Stimulated activated CD8-positive, alpha-beta memory T cell treated with anti-CD3 and anti-CD28 coated beads, Interleukin-7, amount 100 ng/mL, for 24 hours (primary cell): ENCODE results near the gene SLC35A4.
"Not testable (repeated sequence)": the region's sequence is repeated elsewhere in the genome, so short reads cannot be mapped to it uniquely, and the experiment has no call there.

Experiments used
- DNase-seq: peaks from one replicate; pipeline ENCODE4 v3.0.0-alpha.2; 2020; ENCODE audit warnings: low read depth

The SLC35A4 gene

DNA sequence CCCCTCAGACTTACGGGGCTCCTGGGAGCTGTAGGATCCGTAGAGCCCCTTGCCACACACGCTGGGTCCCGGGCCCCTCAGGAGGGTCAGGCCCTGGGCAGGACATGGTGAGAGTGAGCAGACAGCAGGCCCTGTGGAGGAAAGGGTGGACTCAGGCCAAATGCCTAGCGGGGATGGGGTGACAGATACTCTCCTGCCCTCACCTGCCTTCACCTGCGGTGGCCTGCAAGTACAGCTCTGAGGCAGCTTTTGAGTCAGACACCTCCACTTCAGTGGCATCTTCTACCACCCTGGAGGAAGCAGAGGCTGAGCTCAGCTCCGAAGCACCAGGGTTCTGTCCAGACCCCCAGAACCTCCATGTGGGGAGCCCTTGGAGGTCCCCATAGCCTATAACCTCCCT lies 26.2 kb downstream of the SLC35A4 start:
- DNase-seq = no peak

DNA sequence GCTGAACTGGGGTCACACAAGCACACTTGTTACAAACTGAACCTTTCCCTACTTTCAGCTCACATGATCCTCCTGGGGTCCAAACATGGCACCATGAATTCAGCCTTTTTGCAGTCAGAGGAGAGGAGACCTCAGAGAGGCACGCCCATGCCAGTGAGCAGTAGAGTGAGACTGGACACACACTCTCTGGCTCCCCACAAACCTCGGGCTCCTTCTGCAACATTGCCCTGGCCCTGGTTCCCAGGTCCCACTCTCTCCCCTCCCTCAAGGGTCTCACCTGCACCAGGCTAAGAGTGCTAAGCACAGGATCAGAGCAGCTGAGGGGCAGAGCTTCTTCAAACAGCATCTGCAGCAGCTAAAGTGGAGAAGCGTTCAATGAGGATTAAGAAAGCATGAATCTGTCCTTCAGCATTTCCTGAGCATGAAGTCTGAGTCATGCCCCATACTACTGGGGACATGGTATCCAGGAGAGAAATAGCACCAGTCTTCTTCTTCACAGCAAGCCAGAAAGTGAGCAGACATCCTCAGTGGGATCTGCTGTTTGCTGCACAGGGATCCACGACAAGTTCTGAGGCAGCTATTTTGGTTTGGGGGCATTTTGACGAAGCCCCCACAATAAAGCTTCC lies 27.2 kb downstream of the SLC35A4 start:
- DNase-seq = no peak

DNA sequence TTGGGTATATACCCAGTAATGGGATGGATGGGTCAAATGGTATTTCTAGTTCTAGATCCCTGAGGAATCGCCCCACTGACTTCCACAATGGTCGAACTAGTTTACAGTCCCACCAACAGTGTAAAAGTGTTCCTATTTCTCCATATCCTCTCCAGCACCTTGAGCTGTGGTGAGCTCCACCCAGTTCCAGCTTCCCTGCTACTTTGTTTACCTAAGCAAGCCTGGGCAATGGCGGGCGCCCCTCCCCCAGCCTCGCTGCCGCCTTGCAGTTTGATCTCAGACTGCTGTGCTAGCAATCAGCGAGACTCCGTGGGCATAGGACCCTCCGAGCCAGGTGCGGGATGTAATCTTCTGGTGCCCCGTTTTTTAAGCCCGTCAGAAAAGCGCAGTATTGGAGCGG lies 28.4 kb downstream of the SLC35A4 start:
- DNase-seq = not testable (repeated sequence)

DNA sequence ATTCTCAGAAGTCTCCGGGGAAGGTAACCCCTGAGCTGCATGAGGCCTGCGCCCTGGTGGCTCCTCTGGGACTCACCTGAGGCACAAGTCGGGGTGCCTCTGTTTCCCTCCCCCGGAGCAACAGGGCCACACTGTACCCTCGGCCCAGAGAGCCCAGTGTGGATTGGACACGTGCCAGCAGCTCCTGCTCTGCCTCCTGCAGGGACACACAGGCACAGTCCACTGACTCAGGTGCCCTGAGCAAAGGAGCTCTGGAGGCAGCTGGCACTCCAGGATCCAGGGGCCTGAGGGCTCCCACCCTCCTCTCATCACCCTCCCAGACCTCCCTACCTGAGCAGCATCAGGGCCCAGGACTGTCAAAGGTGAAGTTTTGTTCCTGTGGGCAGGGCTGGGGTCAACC lies 29.5 kb downstream of the SLC35A4 start:
- no peak for DNase-seq

DNA sequence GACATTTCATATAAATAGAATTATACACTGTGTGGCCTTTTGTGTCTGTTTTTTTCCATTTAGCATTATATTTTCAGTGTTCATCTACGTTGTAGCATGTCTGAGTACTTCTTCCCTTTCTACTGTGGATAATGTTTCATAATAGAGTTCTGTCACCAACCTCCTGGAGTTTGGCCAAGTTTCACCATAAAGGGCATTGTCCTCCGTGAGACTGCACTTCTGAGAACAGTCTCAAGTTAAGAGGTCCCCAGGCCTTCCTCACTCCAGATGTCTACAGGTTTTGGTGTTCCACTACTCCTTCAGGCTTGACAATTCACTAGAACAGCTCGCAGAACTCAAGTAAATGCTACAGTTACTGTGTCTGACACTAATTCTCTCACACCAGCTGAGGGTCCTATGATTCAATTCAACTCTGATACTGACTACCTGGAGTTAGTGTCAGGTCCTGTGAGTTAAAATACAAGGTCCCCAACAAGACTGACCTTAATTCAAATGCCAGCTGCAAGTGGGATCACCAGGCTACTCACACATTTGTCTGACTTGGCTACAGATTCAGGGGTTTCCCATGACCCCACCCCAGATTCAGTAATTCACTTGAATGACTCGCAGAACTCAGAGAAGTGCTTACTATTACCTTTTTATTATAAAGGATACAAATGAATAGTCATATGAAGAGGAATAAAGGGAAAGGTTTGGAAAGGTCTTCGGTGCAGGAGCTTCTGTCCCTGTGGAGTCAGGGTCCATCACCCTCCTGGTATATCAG lies 31.1 kb downstream of the SLC35A4 start:
- no peak for DNase-seq

DNA sequence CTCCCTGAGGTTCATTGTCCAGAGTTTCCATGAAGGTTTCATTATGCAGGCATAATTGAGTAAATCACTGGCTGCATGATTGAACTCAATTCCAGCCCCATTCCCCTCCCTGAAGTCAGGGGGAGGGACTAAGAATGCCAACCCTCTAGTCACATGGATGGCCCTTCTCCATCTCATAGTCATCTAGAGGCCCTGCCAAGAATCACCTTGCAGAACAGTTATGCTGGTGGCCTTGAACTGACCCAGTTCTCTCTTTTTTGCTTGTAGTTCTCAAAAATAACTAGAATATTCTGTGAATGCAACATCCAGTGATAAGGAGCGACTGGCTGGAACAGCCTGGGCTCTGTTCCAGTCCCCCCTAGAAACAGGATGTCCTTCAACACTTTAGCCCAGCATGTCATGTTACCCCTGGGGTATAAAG lies 31.7 kb downstream of the SLC35A4 start:
- DNase-seq = no peak

DNA sequence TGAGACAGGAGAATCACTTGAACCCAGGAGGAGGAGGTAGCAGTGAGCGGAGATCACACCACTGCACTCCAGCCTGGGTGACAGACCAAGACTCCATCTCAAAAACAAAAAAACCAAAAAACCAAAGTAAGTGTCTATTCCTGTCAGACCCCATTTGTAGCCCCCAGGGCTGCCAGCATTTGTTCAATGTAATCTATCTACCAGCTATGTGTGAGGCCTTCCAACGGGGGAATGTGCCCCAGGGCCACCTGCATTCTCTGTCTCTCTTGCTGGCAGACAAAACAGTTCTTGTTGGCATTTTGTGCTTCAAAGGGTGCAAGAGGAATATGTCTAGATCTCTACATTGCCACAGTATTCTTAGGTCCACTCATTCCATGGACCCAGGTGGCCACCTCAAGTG lies 34.2 kb downstream of the SLC35A4 start:
- DNase-seq = no peak

DNA sequence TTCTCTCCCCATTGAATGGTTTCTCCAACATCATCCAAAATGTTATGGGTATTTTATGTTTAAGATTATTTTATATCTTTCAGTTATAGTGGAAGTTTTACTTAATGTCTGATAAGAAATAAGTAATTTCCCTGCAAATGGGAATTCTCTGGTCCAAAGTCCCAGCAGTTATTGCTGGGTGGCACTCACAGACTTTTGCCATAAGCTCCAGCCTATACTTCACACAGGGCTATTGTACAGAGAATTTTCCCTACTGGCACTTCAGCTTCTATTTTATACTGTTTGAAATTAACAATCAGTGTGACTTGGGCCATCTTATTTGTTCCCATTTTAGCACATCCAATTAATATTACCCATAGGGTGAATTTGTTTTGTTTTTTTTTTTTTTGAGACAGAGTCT lies 35.5 kb downstream of the SLC35A4 start:
- DNase-seq = no peak

DNA sequence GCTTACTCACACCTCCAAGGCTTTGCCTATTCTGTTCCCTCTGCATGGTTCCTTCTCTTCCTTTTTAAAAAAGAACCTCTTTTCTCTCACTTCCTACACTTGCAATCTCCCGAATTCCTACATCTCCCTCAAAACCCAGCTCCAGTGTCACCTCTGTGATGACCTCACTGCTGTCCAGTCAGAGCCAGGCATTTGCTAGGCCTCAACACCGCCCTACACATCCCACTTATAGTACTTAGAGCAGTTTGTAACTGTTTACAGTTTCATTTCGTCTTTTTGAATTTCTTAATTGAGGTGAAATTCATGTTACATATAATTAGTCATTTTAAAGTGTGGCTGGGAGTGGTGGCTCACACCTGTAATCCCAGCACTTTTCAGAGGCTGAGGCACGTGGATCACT lies 37.5 kb downstream of the SLC35A4 start:
- no peak for DNase-seq

DNA sequence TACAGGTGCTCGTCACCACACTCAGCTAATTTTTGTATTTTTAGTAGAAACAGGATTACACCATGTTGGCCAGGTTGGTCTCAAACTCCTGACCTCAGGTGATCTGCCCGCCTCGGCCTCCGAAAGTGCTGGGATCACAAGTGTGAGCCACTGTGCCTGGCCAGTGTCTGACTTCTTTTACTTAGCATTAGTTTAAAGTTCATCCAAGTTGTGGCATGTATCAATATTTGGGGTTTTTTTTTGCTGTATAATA lies 38.7 kb downstream of the SLC35A4 start:
- DNase-seq = not testable (repeated sequence)

DNA sequence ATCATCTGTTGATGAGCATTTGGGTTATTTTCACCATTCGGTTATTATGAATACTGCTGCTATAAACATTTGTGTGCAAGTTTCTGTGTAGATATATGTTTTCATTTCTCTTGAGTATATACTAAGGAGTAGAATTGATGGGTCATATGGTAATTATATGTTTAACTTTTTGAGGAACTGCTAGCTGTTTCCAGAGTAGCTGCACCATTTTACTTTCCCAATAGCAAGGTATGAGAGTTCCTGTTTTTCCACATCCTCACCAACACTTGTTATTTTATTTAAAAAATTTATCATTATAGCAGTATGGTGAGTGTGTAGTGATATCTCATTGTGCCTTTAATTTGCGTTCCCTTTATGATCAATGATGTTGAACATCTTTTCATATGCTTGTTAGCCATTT lies 39.1 kb downstream of the SLC35A4 start:
- DNase-seq = no peak

DNA sequence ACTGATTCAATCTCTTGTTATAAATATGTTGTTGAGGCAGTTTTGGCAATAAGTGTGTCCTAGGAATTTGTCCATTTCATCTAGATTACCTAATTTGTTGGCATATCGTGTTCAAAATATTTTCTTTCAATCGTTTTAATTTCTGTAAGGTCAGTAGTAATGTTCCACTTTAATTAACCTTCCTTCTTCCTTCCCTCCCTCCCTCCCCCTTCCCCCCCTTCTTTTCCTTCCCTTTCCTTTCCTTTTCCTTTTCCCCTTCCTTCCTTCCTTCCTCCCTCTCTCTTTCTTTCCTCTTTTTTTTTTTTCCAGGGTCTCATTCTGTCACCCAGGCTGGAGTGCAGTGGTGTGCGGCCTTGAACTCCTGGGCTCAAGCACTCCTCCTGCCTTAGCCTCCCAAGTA lies 41.3 kb downstream of the SLC35A4 start:
- DNase-seq = no peak

DNA sequence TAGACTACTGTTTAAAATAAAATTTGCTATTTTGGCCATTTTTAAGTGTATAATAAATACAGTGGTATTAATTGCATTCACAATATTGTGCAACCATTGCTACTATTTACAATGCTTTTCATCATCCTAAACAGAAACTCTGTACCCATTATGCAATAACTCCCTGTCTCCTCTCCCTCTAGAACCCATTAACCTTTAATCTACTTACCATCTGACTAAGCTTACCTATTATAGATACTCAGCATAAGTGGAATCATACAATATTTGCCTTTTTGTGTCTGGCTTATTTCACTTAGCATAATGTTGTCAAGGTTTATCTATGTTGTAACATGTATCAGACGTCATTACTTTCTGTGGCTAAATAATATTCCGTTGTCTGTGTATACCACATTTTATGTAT lies 42.4 kb downstream of the SLC35A4 start:
- no peak for DNase-seq

DNA sequence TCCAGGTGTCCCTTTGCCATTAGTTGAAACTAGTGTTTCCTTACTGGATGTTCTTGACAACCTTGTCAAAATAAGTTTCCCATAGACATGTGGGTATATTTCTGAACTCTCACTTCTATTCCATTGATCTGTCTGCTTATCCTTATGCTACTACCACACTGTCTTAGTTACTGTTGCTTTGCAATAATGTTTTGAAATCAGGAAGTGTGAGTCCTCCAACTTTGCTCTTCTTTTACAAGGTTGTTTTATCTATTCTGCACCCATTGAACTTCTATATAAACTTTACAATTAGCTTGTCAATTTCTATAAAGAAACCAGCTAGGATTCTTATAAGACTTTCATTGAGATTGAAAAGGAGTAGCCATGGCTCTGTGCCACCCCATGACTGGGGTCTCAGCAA lies 44.1 kb downstream of the SLC35A4 start:
- no peak for DNase-seq

DNA sequence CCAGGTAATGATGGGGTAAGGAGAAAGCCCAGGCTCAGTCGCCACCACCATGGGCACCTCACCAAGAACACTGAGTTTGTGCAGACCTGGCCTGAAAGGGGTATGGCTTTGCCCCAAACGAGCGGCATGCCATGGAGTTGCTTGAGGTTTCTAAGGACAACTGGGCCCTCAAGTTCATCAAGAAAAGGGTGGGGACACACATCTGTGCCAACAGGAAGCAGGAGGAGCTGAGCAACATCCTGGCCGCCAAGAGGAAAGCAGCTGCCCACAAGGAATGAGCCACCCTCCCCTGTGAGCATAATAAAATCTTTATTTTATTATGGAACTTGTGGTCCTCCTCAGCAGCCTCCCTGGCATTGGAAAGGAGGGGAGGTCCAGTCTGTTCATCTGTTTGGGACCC lies 44.5 kb downstream of the SLC35A4 start:
- DNase-seq = no peak

DNA sequence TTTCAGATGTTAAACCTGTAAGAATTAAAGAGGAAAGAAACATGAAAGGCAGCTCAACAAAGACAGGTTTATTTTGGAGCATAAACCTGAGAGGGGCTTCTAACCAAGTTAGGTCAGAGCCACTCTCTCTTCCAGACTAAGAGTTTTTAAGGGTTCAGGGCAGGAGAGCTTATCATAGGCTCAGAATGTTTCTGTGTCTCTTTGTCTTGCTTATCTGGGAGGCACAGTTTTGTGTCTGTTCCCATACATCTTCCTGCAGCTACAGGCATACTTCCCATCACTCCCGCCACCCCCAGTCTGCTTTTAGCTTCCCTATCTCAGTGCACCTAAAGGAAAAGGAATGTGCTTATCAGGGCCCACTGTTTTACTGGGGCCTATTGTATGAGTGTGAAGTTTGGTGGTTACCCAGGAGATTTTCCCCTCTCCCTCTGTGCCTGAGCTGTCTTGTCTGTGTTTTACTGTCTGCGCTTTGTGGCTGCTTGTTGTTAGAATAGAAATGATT lies 46.4 kb downstream of the SLC35A4 start:
- DNase-seq = no peak
